GM19452 (cell line): ENCODE data around the gene CEMP1.
"Not testable (repeated sequence)": the region's sequence is repeated elsewhere in the genome, so short reads cannot be mapped to it uniquely, and the experiment has no call there.

Source experiments
- ATAC-seq: cut with Tn5 transposase; IDR thresholded peaks from one replicate; pipeline ENCODE4 v1.9.1; 2021; ENCODE audit not compliant: unreplicated experiment

The CEMP1 gene, protein sequence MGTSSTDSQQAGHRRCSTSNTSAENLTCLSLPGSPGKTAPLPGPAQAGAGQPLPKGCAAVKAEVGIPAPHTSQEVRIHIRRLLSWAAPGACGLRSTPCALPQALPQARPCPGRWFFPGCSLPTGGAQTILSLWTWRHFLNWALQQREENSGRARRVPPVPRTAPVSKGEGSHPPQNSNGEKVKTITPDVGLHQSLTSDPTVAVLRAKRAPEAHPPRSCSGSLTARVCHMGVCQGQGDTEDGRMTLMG

DNA sequence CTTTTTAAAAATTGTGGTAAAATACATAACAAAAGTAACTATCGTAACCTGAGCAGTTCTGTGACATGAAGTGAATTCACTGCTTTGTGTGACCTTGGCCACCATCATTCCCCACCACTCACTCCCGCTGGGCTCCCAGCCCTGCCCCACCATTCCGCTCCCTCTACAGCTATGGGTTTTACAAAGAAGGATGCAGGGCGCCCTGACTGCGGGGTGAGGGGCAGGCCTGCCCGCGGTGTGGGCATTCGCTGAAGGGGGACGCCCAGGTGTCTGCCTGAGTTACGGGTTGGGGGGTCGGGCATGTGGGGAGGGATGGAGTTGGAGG, at the start of gene CEMP1:
Gene CEMP1, minus strand, starts transcription at position 38 of the 325 bp plus-strand sequence. CDS start 335 bp downstream, outside the sequence.
- no peak for ATAC-seq

DNA sequence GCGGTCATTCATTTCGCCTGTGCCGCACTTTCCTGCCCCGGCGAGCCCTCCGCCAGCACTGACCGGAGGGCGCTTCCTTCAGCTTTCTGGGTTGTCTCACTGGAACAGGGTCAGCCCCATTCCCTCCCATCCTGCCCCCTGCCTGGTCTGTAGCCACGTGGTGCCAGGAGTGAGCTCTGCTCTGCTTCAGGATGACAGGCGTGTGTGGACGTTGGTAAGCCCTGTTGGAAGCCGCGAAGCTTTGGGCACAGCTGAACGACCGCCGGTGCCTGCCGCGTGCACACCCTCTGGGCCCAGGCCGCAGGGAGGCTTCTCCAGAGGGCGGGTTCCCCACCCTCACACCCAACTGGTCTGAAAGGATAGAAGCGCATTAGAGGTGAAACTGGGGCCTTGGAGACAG, 49.6 kb upstream of the CEMP1 start:
- not testable (repeated sequence) for ATAC-seq

DNA sequence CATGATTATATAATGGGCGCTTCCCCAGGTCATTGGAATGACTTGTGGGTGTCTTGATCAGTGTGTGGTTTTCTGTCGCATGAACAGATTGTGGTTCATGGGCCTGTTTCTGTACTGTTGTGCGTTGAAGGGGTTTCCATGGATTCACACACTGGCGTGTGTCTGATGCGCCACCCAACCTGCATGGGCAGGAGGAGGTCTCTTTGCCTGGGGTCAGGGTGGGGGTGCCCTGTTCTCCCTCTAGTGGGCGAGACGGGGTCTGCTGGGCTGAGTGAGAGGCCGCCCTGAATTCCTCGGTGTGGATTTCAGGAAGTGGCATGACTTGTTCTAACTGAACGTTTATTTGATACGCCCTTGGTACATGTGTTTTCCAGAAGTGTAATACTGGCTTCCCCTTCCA, 48.9 kb upstream of the CEMP1 start:
- ATAC-seq, result not testable (repeated sequence)

DNA sequence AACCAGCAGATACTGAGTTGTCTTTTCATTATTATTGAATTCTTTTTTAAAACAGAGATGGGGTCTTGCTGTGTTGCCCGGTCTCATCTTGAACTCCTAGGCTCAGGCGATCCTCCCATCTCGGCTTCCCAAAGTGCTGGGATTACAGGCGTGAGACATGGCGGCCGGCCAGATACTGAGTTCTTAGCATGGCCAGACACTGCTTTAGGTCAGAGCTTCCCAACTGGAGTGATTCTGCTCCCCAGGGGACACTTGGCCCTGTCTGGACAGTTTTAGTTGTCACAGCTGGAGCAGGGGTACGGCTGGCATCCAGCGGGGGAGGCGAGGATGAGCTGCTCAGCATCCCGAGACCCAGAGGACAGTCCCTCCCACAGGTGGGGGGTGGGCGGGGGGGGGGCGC, 47.7 kb upstream of the CEMP1 start:
- ATAC-seq, result not testable (repeated sequence)

DNA sequence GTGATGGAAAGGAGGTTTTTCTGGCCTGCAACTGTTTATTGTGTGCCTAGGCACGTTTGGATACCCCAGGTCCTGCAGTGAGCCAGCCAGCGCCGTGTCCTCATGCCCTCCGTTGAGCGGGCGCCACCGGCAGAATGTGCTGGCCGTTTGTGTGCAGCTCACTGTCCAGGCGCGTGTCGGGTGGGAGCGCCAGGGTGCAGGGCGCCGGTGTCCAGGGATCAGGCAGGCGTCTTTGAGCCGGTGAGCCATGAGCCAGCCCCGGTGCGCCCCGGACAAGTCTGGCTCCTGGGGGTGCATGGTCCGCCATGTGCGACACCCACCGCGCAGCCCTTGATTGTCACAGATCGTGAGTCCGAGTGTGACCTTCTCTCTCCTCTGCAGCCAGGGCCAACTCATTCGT, 45.8 kb upstream of the CEMP1 start:
- ATAC-seq, result not testable (repeated sequence)

DNA sequence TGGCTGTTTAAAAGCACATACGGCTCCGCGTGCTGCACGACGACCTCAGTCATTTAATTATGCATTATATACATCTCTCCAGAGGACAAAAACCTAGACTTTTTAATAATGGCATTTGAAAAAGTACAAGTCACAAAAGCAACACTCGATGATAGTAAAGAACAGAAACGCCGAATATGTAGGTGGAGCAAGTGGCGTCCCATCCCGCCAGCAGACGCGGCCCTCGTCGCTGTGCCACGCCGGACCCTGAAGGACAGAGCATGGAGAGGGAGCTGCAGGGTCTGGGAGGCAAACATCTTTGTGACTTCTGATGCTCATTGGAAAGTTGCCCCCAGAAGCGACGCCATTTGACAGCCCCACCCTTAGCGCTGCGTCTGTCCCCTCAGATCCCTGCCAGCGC, 44.6 kb upstream of the CEMP1 start:
- not testable (repeated sequence) for ATAC-seq

DNA sequence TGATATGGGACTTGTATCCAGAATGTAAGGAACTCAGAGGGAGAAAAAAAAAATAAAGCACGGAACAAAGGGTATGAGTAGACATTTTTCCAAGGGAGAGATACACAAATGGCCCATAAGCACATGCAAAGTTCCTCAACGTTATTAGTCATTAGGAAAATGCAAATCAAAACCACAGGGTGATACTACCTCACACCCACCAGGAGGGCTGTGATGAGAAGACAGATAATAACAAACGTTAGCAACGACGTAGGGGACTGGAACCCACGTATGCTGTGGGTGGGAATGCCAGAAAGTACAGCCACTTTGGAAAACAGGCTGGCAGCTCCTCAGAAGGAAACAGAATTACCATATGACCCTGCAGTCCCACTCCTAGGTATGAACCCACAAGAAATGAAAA, 41.5 kb upstream of the CEMP1 start:
- not testable (repeated sequence) for ATAC-seq

DNA sequence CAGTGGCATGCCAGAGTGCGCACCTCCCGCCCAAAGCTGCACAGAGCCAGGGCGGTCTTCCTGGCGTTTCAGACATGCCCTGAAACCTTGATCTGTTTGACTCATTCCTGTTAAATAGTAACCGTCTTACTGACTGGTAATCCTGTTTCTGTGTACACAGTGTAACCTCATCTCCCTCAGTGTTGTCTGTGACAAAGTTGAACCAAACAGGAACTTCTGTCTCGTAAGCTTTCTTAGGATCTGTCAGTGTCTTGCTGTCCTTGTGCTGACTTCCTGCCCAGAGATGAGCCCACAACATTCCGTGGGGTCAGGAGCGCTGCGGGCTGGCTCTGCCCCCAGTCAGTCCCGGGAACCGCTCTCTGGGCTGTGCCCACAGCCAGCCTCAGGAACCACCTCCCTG, 37.4 kb upstream of the CEMP1 start:
- ATAC-seq, result not testable (repeated sequence)

DNA sequence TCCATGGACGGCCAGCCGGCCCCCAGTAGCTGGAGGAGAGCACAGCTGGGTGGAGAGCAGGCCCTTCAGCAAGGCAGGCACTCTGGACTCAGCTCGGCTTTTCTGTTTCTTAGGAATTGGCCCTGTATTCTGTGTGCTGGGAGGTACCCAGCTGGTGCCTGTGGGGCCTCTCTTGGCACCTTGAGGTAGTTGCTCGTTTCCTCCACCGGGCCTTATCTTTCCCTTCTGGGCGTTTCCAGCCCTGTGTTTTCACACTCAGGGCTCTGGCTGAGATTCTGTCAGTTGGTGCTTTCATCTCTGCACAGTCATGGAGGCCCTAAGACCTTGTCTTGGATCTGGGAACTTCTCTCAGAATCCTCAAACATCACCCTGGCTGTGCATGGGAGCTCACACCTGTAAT, 36.3 kb upstream of the CEMP1 start:
- ATAC-seq, result not testable (repeated sequence)

DNA sequence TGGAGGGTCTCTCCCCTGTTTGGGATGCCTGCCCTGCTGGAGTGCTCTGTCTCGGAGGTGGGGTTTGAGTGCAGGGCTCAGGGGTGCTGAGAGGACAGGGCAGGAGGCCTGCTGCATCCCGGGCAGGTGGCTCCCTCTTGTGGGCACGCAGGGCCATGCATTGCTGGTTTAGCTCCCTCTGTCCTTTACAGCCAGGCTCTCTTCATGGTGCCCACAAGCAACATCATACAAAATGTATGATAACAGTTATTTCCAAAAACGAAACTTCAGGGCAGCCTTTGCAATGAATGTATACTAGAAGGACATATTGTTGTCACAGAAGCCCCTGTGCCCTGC, 29.6 kb upstream of the CEMP1 start:
- ATAC-seq, result peak; percentile 43

DNA sequence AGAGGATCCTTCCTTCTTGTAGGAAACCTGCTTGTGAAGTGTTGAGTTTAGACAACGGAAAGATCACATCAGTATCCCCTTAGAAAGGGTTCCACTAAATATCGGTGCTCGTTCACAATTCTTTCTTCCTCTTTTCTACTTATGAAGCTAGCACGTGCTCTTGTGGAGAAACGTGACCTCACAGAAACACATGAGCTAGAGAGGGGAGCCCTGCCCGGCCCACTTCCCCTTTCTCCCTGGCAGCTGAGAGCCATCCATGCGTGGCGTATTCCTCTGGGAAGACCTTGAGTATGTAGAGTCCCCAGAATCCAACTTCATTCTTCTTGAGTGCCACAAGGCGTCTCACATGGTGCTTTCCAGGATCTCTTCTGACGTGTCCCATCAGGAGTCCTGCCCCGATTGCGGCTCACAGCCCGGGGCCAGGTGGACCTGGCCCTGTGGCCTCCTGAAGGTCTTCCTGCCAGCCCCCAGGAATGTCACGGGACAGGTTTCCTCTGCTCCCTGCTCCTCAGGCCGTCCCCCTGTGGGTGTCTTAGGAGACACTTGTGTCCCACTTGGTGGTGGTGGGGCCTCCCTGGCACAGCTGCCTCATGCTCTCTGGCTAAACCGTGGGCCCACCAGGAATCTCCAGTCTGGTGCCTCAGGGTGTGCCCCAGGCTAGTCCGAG, 29.1 kb upstream of the CEMP1 start:
- ATAC-seq, result peak; percentile 54

DNA sequence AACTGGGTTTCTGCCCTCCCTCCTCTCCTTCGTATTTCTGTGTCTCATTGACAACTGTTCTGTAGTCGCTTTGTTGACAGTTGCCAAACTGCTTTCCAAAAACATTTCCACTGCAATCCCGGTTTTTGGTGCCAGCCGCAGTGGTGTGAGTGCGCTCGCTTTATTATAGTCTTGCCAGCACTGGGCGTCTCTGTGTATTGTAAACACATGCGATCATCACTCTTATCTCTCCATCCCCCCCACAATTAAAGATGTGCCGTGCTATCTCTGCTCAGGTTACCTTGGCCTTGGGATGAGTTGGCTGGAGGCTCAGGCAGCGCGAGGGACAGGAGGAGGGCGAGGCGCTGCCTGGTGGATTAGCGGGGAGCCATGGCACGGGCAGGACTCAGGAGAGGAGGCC, 25.9 kb upstream of the CEMP1 start:
- not testable (repeated sequence) for ATAC-seq

DNA sequence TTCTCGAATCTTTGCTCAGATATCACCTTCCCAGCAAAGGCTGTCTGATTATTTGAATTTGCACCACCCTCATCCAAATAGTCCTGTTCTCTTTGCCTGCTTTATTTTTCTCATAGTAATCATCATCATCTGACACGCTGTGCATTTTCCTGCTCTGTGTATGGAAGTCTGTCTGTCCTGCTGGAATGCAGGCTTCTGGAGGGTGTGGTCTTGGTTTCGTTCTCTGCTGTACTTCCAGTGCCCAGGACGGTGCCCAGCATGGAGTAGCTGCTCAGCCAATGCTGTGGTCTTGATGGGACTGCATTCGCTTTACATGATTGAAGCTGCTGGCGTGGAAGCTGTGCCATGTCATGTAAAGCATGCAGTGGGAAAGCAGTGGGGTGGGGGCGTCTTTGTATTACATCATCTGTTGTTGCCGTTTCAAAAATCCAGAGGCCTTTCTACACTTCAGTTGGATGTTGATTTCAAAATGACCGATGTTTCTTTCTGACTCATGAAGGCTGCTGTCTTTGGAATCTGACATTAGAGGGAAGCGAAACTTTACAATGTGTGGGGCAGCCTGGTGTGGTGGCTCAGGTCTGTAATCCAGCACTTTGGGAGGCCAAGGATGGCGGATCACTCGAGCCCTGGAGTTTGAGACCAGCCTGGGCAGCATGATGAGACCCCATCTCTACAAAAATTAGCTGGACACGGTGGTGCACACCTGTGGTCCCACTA, 23.7 kb upstream of the CEMP1 start:
- ATAC-seq, result not testable (repeated sequence)

DNA sequence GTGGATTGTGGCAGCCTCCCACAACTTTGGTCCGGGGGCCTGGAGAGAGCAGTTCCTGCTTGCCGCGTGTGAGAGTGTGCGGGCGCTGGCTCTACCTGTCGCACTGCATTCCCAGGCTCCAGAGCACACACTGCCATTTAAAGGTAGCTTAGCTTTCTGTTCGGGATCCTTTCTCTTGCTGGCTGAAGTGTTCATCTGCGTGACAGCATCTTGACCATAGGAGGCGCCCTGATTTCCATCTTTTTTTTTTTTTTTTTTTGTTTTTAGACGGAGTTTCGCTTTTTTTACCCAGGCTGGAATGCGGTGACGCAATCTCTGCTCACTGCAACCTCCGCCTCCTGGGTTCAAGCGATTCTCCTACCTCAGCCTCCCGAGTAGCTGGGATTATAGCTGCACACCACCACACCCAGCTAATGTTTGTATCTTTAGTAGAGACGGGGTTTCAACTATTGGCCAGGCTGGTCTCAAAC, 20.2 kb upstream of the CEMP1 start:
- ATAC-seq, result not testable (repeated sequence)

DNA sequence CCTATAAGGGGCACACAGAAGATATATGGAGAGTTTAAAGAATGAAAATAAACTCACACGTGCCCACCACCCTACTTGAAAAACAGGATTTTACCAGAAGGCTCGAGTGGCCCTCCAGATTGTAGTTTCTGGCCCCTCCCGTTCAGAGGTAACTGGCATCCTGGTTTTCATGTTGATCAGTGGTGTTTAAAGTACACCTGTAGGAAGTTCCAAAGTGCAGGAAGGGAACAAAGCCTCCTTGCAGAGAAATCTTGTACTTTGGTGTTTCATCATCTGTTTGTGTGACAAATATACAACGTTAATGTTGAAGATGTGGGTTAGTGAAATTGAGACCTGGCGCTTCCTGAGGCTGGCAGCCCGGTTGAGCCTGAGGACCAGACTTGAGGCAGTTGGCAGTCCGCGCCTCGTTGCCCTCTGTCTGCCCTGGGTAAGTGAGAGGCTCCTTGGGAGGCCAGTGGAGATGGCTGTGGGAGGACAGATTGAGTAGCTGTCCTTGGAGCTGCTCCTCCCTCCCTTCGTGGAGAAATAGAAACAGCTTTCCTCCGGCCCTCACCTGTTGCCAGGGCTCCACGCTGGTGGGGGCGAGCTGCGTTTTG, 19.2 kb upstream of the CEMP1 start:
- ATAC-seq, result not testable (repeated sequence)

DNA sequence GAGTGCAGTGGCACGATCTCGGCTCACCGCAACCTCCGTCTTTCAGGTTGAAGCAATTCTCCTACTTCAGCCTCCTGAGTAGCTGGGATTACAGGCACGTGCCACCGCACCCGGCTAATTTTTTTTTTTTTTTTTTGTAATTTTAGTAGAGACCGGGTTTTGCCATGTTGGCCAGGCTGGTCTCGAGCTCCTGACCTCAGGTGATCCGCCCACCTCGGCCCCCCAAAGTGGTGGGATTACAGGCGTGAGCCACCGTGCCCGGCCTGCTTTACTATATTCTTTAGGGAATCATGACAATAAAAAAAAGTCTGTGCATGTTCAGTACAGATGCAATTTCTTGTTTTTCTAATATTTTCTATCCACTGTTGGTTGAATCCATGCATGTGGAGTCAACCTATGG, 12.6 kb upstream of the CEMP1 start:
- not testable (repeated sequence) for ATAC-seq

DNA sequence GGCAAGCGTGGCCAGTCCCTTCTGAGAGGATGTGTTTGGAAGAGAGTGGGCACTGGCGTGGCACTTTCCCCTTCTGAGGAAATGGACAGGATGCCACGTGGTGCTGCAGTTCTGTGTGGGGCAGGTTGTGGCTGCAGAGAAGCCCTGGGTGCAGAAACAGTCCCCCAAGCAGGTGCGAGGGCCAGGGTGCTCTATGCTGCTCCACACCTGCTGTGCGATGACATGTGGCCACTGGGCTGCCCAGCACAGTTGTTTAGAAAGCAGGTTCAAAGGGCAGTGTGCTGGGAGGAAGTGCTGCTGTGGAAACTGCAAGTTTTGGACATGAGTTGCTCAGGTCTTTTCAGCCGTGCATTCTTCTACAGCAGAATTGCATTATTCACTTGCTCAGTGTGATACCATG, 10.2 kb upstream of the CEMP1 start:
- not testable (repeated sequence) for ATAC-seq

DNA sequence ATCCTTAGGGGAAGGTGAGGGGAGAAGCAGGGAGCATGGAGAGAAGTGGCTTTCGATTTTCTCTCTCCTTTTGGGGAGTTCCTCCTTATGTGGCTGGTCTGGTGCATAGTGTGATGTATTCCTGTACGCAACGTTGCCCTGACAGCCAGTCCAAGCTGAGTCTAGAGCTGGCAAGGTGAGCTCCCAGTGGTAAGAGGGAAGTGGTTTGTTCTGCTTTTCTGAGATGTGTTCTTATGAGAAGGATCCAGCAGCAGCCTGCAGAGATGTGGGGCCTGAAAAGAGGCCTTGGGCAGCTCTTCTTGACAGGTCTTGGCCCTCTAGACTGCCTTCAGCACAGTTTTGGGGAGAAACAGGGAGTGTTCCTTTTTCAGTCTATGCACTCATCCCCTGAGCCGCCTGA, 9.7 kb upstream of the CEMP1 start:
- ATAC-seq, result not testable (repeated sequence)

DNA sequence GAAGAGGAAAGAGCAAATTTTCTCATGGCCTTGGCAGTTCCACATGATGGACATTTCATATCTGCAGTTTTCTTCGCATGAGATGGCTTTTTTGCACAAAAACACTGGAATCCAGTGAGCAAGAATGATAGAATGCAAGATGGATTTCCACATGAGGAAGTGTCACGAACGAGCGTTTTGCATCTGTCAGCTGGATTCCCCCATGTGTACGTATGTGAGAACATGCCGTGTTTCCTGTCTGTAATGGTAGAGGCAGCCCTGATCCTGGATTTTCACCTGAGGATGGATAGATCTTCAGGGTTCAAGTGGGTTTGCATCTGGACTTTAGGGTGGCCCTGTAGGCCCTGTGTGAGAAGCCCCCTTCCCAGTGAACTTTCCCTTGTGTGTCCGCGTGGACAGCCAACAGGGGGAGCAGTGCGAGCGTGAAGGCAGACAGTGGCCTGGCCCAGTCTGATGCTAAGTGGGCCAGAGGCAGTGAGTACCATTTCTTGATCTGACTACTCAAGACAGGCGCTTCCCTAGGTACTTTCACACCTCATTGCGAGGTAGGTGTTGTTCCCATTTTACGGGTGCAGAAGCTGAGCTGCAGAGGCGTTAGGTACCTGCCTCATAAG, 8.7 kb upstream of the CEMP1 start:
- not testable (repeated sequence) for ATAC-seq

DNA sequence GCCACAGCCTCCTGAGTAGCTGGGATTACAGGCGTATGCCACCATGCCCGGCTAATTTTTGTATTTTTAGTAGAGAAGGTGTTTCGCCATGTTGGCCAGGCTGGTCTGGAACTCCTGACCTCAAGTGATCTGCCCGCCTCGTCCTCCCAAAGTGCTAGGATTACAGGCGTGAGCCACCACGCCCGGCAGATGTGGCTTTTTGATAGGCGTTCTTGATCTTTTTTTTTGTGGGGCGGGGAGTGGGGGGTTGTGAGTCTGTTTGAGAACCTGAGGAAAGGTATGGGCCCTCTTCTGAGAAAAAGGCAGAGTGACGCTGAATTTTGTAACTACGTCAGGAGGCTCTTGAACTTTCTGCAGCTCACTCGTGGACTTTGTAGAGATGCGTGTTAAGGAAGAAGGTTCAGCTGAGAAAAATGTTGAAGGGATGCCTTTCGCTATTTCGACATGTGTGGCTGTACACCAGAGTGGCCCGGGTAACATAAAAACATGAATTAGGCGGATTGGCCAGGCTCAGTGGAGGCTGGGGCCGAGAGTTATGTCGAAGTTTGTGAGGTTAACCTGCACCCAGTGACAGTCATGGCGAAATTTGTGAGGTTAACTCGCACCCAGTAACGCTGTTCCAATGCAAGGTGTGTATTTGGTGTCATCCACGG, 8.1 kb upstream of the CEMP1 start:
- not testable (repeated sequence) for ATAC-seq
